ENCODE data around the gene MTCL3.

DNA sequence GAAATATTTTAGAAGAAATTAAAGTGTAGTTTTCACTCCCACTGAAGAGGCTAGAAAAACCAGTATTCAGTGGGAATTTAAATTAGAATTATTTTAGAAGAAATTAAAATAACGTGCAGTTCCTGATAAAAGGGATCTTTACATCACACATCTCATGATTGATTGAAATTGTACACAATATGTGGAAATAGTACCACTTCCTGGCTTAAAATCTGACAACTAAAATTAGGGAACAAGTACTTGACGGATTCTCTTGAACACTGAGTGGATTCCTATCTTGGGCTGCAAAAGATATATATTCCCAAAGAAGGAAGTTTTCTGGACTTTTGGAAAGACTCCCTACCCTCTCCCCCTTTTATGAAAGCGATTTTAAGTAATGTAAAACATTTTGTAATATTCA is 14.6 kb upstream of the MTCL3 start:
- TF ChIP-seq, protein P1, sequence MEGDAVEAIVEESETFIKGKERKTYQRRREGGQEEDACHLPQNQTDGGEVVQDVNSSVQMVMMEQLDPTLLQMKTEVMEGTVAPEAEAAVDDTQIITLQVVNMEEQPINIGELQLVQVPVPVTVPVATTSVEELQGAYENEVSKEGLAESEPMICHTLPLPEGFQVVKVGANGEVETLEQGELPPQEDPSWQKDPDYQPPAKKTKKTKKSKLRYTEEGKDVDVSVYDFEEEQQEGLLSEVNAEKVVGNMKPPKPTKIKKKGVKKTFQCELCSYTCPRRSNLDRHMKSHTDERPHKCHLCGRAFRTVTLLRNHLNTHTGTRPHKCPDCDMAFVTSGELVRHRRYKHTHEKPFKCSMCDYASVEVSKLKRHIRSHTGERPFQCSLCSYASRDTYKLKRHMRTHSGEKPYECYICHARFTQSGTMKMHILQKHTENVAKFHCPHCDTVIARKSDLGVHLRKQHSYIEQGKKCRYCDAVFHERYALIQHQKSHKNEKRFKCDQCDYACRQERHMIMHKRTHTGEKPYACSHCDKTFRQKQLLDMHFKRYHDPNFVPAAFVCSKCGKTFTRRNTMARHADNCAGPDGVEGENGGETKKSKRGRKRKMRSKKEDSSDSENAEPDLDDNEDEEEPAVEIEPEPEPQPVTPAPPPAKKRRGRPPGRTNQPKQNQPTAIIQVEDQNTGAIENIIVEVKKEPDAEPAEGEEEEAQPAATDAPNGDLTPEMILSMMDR (IDR thresholded peaks at IDR 0.05; ENCODE audit: low read length) = no peak
- no peak for TF ChIP-seq EZH2 (optimal IDR thresholded peaks at IDR 0.05; ENCODE audit: low read depth, low read length)
- TF ChIP-seq EZH2phosphoT487 (IDR thresholded peaks at IDR 0.05; ENCODE audit: low read length) = no peak
